ENCODE data around the gene NIF3L1.
A peak's percentile ranks its signal among the peaks of the same experiment; 100 is the strongest.

The NIF3L1 gene, protein sequence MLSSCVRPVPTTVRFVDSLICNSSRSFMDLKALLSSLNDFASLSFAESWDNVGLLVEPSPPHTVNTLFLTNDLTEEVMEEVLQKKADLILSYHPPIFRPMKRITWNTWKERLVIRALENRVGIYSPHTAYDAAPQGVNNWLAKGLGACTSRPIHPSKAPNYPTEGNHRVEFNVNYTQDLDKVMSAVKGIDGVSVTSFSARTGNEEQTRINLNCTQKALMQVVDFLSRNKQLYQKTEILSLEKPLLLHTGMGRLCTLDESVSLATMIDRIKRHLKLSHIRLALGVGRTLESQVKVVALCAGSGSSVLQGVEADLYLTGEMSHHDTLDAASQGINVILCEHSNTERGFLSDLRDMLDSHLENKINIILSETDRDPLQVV

DNA sequence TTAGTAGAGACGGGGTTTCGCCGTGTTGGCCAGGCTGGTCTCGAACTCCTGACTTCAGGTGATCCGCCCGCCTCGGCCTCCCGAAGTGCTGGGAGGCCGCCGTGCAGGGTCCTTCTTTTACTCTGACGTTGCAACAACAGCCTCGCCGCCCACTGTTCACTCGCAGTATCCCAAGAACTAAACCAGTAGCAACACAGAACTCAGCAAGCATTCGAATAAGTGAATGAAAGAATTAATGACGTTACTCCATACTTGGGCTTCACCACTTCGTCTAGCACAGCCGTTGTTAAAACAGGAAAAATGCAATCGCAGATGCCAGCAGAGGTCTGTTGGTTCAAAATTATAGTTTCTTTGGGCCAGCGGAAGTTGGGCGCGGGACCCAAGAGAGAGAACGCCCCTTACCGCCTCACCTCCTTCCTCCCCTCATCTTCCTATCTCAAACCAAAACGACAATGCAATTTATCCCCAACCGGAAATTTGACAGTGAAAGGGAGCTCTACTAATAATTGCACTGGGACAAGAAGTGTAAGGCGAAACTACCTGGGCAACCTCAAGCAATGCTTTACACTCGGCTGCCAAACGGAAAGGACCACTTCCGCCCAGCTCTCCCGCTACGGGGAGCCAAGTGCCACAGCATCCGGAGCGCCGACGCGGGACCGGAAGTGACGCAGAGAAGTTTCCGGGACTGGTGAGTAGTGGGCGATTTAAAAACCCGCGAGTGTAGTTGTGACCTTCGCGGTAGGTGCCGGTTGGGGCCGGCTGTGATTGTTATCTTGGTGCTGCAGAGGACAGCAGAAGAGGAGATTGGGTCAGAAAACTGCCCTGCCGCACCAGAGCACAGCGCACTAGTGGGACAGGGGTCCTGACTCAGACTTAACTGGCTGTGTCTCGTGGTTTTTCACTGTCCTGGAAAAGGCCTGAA lies at the start of gene NIF3L1, which contains the start of gene PPIL3:
Gene NIF3L1 (plus strand): TSS at position 668 of the 922 bp plus-strand sequence. CDS start 2,573 bp downstream, outside the sequence.
Gene PPIL3 (minus strand): TSS at position 374 of the 922 bp plus-strand sequence. CDS start 1,462 bp downstream, outside the sequence.
- H3K79me2 ChIP-seq (ENCODE audit: insufficient read depth, low read depth), result peaks cover 33% of the 10 kb centered on the region
- no peaks in the 10 kb centered on the region for H3K27me3 ChIP-seq (ENCODE audit: insufficient read depth, low read depth)
- H3K36me3 ChIP-seq (ENCODE audit: insufficient read depth), result no peaks in the 10 kb centered on the region

GRCh38 chr2:200839513-200839912 lies 49.7 kb upstream of the NIF3L1 start:
- Histone ChIP-seq H2AFZ (ENCODE audit: low read depth) (no peak overlapping the region), H3K79me2 (ENCODE audit: insufficient read depth, low read depth) (no peaks in the 10 kb centered on the region), H4K20me1 (ENCODE audit: insufficient read depth) (no peaks in the 10 kb centered on the region), H3K27ac (no peak overlapping the region), H3K4me2 (no peak overlapping the region), H3K27me3 (ENCODE audit: insufficient read depth, low read depth) (no peaks in the 10 kb centered on the region), H3K4me3 (IDR thresholded peaks at IDR 0.05; ENCODE audit: insufficient read depth, low read depth, low read length) (no peak overlapping the region), H3K4me1 (ENCODE audit: low read depth, poor library complexity, severe bottlenecking) (no peaks in the 10 kb centered on the region), H3K9ac (no peak overlapping the region), H3K36me3 (ENCODE audit: insufficient read depth) (no peaks in the 10 kb centered on the region)
- TF ChIP-seq, protein P1, sequence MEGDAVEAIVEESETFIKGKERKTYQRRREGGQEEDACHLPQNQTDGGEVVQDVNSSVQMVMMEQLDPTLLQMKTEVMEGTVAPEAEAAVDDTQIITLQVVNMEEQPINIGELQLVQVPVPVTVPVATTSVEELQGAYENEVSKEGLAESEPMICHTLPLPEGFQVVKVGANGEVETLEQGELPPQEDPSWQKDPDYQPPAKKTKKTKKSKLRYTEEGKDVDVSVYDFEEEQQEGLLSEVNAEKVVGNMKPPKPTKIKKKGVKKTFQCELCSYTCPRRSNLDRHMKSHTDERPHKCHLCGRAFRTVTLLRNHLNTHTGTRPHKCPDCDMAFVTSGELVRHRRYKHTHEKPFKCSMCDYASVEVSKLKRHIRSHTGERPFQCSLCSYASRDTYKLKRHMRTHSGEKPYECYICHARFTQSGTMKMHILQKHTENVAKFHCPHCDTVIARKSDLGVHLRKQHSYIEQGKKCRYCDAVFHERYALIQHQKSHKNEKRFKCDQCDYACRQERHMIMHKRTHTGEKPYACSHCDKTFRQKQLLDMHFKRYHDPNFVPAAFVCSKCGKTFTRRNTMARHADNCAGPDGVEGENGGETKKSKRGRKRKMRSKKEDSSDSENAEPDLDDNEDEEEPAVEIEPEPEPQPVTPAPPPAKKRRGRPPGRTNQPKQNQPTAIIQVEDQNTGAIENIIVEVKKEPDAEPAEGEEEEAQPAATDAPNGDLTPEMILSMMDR (conservative IDR thresholded peaks at IDR 0.05; ENCODE audit: low read depth, low read length), result no peak

More for the DNA sequence above, at the start of gene NIF3L1, which contains the start of gene PPIL3:
- Histone ChIP-seq H3K4me2 (peak within 1 kb of the TSS; percentile 71), H3K27ac (peak within 1 kb of the TSS; percentile 92), H3K9ac (peak within 1 kb of the TSS; percentile 81), H2AFZ (ENCODE audit: low read depth) (peak within 1 kb of the TSS; percentile 73), H3K4me3 (IDR thresholded peaks at IDR 0.05; ENCODE audit: insufficient read depth, low read depth, low read length) (peak within 1 kb of the TSS; percentile 87), H4K20me1 (ENCODE audit: insufficient read depth) (no peaks in the 10 kb centered on the region), H3K4me1 (ENCODE audit: low read depth, poor library complexity, severe bottlenecking) (peaks cover 22% of the 10 kb centered on the region)
- TF ChIP-seq, protein P1 (conservative IDR thresholded peaks at IDR 0.05; ENCODE audit: low read depth, low read length), result 0 out of 2 replicates have a peak, but pooled peaks have one; percentile 18

GRCh38 chr2:200843993-200844948 lies 44.9 kb upstream of the NIF3L1 start:
- no peaks in the 10 kb centered on the region for H3K4me1 ChIP-seq (ENCODE audit: low read depth, poor library complexity, severe bottlenecking)
- no peaks in the 10 kb centered on the region for H3K79me2 ChIP-seq (ENCODE audit: insufficient read depth, low read depth)
- no peak overlapping the region for H2AFZ ChIP-seq (ENCODE audit: low read depth)
- no peaks in the 10 kb centered on the region for H4K20me1 ChIP-seq (ENCODE audit: insufficient read depth)
- no peak overlapping the region for H3K4me2 ChIP-seq
- no peaks in the 10 kb centered on the region for H3K27me3 ChIP-seq (ENCODE audit: insufficient read depth, low read depth)
- no peak overlapping the region for H3K9ac ChIP-seq
- TF ChIP-seq, protein P1 (conservative IDR thresholded peaks at IDR 0.05; ENCODE audit: low read depth, low read length), result no peak
- H3K36me3 ChIP-seq (ENCODE audit: insufficient read depth), result no peaks in the 10 kb centered on the region
- H3K4me3 ChIP-seq (IDR thresholded peaks at IDR 0.05; ENCODE audit: insufficient read depth, low read depth, low read length), result no peak overlapping the region
- H3K27ac ChIP-seq, result no peak overlapping the region

All from KMS-11 (cell line).